Keratinocyte (primary cell): ENCODE measurements around the gene NEDD8. TPM values are rescaled to one million over a fixed set of nuclear protein-coding genes. Genes with fewer than 3 reads are reported as not detected.

Experiments used
- DNase-seq: peaks from one replicate; pipeline ENCODE4 v3.0.0-alpha.2; 2011; ENCODE audit warnings: low read depth, missing footprints, low spot score
- FAIRE-seq: peaks from 2 replicates; lab custom pipeline; 2011; peaks lifted over from hg19 to GRCh38; lab: Jason Lieb, UNC
- H2AFZ ChIP-seq: 2 replicates; pipeline ENCODE4 v1.6.0; 2012; ENCODE audit warnings: low read length, control low read depth, inconsistent platforms; ENCODE audit not compliant: control insufficient read depth
- H3K27ac ChIP-seq: 2 replicates; pipeline ENCODE4 v1.5.1; 2011; ENCODE audit warnings: low read length; ENCODE audit not compliant: control insufficient read depth, insufficient read depth
- H3K27me3 ChIP-seq: 3 replicates; pipeline ENCODE4 v1.6.0; 2011; ENCODE audit warnings: low read length; ENCODE audit not compliant: control insufficient read depth, insufficient read depth; ENCODE audit errors: extremely low read depth
- H3K36me3 ChIP-seq, 2 experiments: 2 replicates in 1 of 2; 3 replicates in 1 of 2; pipeline ENCODE4 v1.5.1; 2011; ENCODE audit warnings: low read length in 2 of 2, mild to moderate bottlenecking in 1 of 2; ENCODE audit not compliant: control insufficient read depth in 2 of 2, insufficient read depth in 2 of 2; ENCODE audit errors: extremely low read depth in 1 of 2
- H3K4me1 ChIP-seq: 3 replicates; pipeline ENCODE4 v1.5.1; 2011; ENCODE audit warnings: low read length; ENCODE audit not compliant: control insufficient read depth, insufficient read depth; ENCODE audit errors: extremely low read depth
- H3K4me2 ChIP-seq: 3 replicates; pipeline ENCODE4 v1.6.0; 2011; ENCODE audit warnings: low read depth, low read length; ENCODE audit not compliant: control insufficient read depth, insufficient read depth; ENCODE audit errors: extremely low read depth
- H3K4me3 ChIP-seq, 3 experiments: fragments of 200-600 bp in 1 of 3; sonication (generic) in 1 of 3; 2 replicates in 2 of 3; 3 replicates in 1 of 3; pipeline ENCODE4 v1.5.1; 2011 to 2016; ENCODE audit warnings: low read length in 3 of 3, mild to moderate bottlenecking in 3 of 3, control low read depth in 2 of 3, inconsistent platforms in 1 of 3, low read depth in 1 of 3, mixed read lengths in 1 of 3, mixed run types in 1 of 3, moderate library complexity in 1 of 3; ENCODE audit not compliant: control insufficient read depth in 2 of 3, insufficient read depth in 2 of 3; ENCODE audit errors: extremely low read depth in 1 of 3
- H3K79me2 ChIP-seq: 2 replicates; pipeline ENCODE4 v1.6.0; 2012; ENCODE audit warnings: low read length; ENCODE audit not compliant: control insufficient read depth, insufficient read depth
- H3K9ac ChIP-seq: 3 replicates; pipeline ENCODE4 v1.6.0; 2011; ENCODE audit warnings: low read length; ENCODE audit not compliant: control insufficient read depth, insufficient read depth; ENCODE audit errors: extremely low read depth
- H3K9me1 ChIP-seq: 3 replicates; pipeline ENCODE4 v1.6.0; 2011; ENCODE audit warnings: low read length; ENCODE audit not compliant: control insufficient read depth, insufficient read depth; ENCODE audit errors: extremely low read depth
- H3K9me3 ChIP-seq: 2 replicates; pipeline ENCODE4 v1.5.1; 2012; ENCODE audit warnings: low read depth, low read length; ENCODE audit not compliant: control insufficient read depth
- H4K20me1 ChIP-seq: 3 replicates; pipeline ENCODE4 v1.6.0; 2011; ENCODE audit warnings: low read length; ENCODE audit not compliant: control insufficient read depth, insufficient read depth; ENCODE audit errors: extremely low read depth
- EZH2 ChIP-seq: IDR thresholded peaks from one replicate; pipeline ENCODE4 v1.6.1; 2012; ENCODE audit warnings: inconsistent platforms, mild to moderate bottlenecking, low read length, moderate library complexity
- dilution Hi-C: fragments of 300-500 bp; cut with MboI; formaldehyde crosslinking; loops from one replicate; pipeline ENCODE4 v1.7.0; 2020; ENCODE audit warnings: low sequenced_read_pairs; ENCODE audit not compliant: extremely low pct_ligation_motif_present
- polyA plus RNA-seq, 5 experiments: library from polyadenylated mRNA; depleted of rRNA in 3 of 5; stranded (reverse) in 3 of 5; stranded (forward) in 1 of 5; unstranded in 1 of 5; fragments of >200 nt; gene quantifications; 1 replicate in 1 of 5; 2 replicates in 3 of 5; 3 replicates in 1 of 5; pipeline versions ENCODE4 v1.2.1 to v1.2.3, GENCODE V29; 2011 to 2012; ENCODE audit warnings: missing spikeins in 2 of 5, low read depth in 1 of 5, low replicate concordance in 1 of 5
- TF ChIP-seq, protein P1 (sequence below), 3 experiments: IDR thresholded peaks in 1 of 3; conservative IDR thresholded peaks in 1 of 3; optimal IDR thresholded peaks in 1 of 3; 2 replicates in 2 of 3; 3 replicates in 1 of 3; pipeline versions ENCODE3 to v1.5.1; 2011; ENCODE audit warnings: low read length in 3 of 3, mild to moderate bottlenecking in 3 of 3, moderate library complexity in 2 of 3, control low read depth in 1 of 3, inconsistent platforms in 1 of 3; ENCODE audit not compliant: insufficient read depth in 2 of 3; ENCODE audit errors: extremely low read depth in 1 of 3

The NEDD8 gene
- polyA plus RNA-seq, 1 donor (not counting 4 experiments of a cell fraction or from before 2014, with no cell fraction given) = 509 TPM

GRCh38 chr14:24185026-24185425 lies 47.1 kb downstream of the NEDD8 start:
- Histone ChIP-seq H3K79me2 (peaks cover 12% of the 10 kb centered on the region), H3K4me1 (peaks cover 15% of the 10 kb centered on the region), H4K20me1 (peaks cover 6% of the 10 kb centered on the region), H3K9ac (no peak overlapping the region), H3K9me1 (no peaks in the 10 kb centered on the region), H3K27me3 (no peaks in the 10 kb centered on the region), H3K27ac (no peak overlapping the region), H3K4me2 (no peak overlapping the region), H2AFZ (no peak overlapping the region), H3K9me3 (no peaks in the 10 kb centered on the region), H3K4me3 (no peak overlapping the region), H3K36me3 (peaks cover 47 to 51% of the 10 kb centered on the region in 2 experiments)
- no peak for FAIRE-seq
- DNase-seq = no peak
- TF ChIP-seq, protein P1, sequence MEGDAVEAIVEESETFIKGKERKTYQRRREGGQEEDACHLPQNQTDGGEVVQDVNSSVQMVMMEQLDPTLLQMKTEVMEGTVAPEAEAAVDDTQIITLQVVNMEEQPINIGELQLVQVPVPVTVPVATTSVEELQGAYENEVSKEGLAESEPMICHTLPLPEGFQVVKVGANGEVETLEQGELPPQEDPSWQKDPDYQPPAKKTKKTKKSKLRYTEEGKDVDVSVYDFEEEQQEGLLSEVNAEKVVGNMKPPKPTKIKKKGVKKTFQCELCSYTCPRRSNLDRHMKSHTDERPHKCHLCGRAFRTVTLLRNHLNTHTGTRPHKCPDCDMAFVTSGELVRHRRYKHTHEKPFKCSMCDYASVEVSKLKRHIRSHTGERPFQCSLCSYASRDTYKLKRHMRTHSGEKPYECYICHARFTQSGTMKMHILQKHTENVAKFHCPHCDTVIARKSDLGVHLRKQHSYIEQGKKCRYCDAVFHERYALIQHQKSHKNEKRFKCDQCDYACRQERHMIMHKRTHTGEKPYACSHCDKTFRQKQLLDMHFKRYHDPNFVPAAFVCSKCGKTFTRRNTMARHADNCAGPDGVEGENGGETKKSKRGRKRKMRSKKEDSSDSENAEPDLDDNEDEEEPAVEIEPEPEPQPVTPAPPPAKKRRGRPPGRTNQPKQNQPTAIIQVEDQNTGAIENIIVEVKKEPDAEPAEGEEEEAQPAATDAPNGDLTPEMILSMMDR (optimal IDR thresholded peaks at IDR 0.05 in 1 of 3, IDR thresholded peaks at IDR 0.05 in 1 of 3, conservative IDR thresholded peaks at IDR 0.05 in 1 of 3; ENCODE audit: extremely low read depth in 1 of 3, insufficient read depth in 2 of 3, low read length in 3 of 3) = no peak
- no peak for TF ChIP-seq EZH2
- dilution Hi-C loops = no loop called here

DNA sequence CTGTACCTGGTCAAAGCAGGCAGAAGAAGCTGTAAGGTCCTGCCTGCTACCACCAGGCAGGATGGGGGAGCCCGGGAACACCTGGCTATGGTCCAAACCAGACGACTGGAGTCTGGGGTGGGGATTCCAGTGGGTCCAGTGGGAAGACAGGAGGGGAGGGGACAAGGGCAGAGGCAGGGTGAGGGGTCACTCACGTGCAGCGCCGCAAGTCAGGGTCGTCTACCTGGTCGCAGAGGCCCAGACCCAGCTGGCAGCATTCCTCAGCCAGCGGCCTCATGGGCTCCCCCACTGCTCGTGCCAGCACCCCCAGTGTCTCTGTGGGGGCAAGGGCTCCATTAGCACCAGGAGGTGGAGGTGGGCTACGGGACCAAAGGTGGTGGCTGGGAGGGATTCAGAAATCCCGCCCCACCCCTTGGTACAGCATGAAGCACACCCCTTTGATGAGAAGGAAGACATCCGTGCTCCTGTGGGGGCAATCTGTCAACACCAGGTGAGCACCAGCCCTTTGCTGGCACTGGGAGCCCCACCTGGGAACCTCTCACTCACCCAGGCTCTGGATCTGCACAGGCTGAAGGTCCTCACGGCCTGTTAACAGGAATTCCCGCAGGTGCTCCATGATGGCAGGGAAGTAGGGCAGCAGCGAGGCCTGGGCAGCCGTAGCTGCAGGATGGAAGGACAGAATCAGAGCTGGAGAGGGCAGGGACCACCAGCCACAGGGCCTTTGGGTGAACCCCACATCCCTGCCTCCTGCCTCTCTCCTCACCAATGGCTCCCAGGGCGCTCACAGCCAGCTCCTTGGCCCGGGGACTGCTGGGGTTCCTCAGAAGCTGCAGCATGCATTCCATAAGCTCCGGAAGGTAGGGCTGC lies 47.8 kb downstream of the NEDD8 start:
- H3K4me3 ChIP-seq = no peak overlapping the region
- H3K4me1 ChIP-seq = peaks cover 15% of the 10 kb centered on the region
- H3K4me2 ChIP-seq = no peak overlapping the region
- no peaks in the 10 kb centered on the region for H3K9me1 ChIP-seq
- peaks cover 12% of the 10 kb centered on the region for H3K79me2 ChIP-seq
- H3K9me3 ChIP-seq = no peaks in the 10 kb centered on the region
- H3K9ac ChIP-seq = no peak overlapping the region
- TF ChIP-seq, protein P1 (optimal IDR thresholded peaks at IDR 0.05 in 1 of 3, IDR thresholded peaks at IDR 0.05 in 1 of 3, conservative IDR thresholded peaks at IDR 0.05 in 1 of 3; ENCODE audit: extremely low read depth in 1 of 3, insufficient read depth in 2 of 3, low read length in 3 of 3) = no peak
- no peak for TF ChIP-seq EZH2
- dilution Hi-C loops = no loop called here
- H3K36me3 ChIP-seq = peaks cover 45 to 58% of the 10 kb centered on the region in 2 experiments
- no peak overlapping the region for H3K27ac ChIP-seq
- FAIRE-seq (no peak), DNase-seq (no peak)
- peaks cover 11% of the 10 kb centered on the region for H4K20me1 ChIP-seq
- H3K27me3 ChIP-seq = no peaks in the 10 kb centered on the region
- no peak overlapping the region for H2AFZ ChIP-seq
